GM23338 (cell line): ENCODE results near the gene AHDC1. TPM values are rescaled to one million over a fixed set of nuclear protein-coding genes. Genes with fewer than 3 reads are reported as not detected.

ENCODE experiments used
- ATAC-seq: fragments of 200-7000 bp; cut with Tn5 transposase; 3 replicates; pipeline ENCODE4 v1.9.1; 2020
- DNase-seq: peaks from one replicate; pipeline ENCODE4 v3.0.0-alpha.2; 2015; ENCODE audit warnings: low spot score
- H2AFZ ChIP-seq: fragments of 200-600 bp; sonication (generic); 2 replicates; pipeline ENCODE4 v1.8.0; 2016; ENCODE audit warnings: antibody characterized with exemption, mild to moderate bottlenecking, moderate library complexity
- H3F3A ChIP-seq: fragments of 200-600 bp; sonication (generic); replicated peaks from 2 replicates; pipeline ENCODE4 v1.8.0; 2017; ENCODE audit warnings: antibody characterized with exemption, mixed run types, low read depth
- H3K27ac ChIP-seq: fragments of 200-600 bp; sonication (generic); 2 replicates; pipeline ENCODE4 v1.6.1; 2016; ENCODE audit warnings: low read depth
- H3K27me3 ChIP-seq: fragments of 200-600 bp; sonication (generic); 2 replicates; pipeline ENCODE4 v1.8.0; 2016; ENCODE audit warnings: mild to moderate bottlenecking, mixed run types, moderate library complexity; ENCODE audit not compliant: insufficient read depth
- H3K36me3 ChIP-seq: fragments of 200-600 bp; sonication (generic); 2 replicates; pipeline ENCODE4 v1.8.0; 2016; ENCODE audit warnings: mild to moderate bottlenecking; ENCODE audit not compliant: insufficient read depth
- H3K4me1 ChIP-seq: fragments of 200-600 bp; sonication (generic); 2 replicates; pipeline ENCODE4 v1.8.0; 2016; ENCODE audit warnings: mild to moderate bottlenecking, moderate library complexity; ENCODE audit not compliant: insufficient read depth
- H3K4me2 ChIP-seq: fragments of 200-600 bp; sonication (generic); 2 replicates; pipeline ENCODE4 v1.7.1; 2017; ENCODE audit warnings: mixed run types
- H3K4me3 ChIP-seq: fragments of 200-600 bp; sonication (generic); 2 replicates; pipeline ENCODE4 v1.6.1; 2016; ENCODE audit warnings: mixed run types
- H3K79me2 ChIP-seq: fragments of 200-600 bp; sonication (generic); replicated peaks from 2 replicates; pipeline ENCODE4 v1.8.0; 2017; ENCODE audit warnings: mild to moderate bottlenecking; ENCODE audit not compliant: insufficient read depth
- H3K9me2 ChIP-seq: fragments of 200-600 bp; sonication (generic); 2 replicates; pipeline ENCODE4 v1.8.0; 2017; ENCODE audit not compliant: insufficient read depth
- H4K20me1 ChIP-seq: fragments of 200-600 bp; sonication (generic); replicated peaks from 2 replicates; pipeline ENCODE4 v1.8.0; 2017; ENCODE audit warnings: mild to moderate bottlenecking; ENCODE audit not compliant: insufficient read depth
- H3K27ac Mint-ChIP-seq: 2 replicates; pipeline ENCODE4 v1.8.0; 2020; ENCODE audit warnings: inconsistent platforms, mild to moderate bottlenecking, moderate library complexity, mixed read lengths
- H3K27me3 Mint-ChIP-seq: 3 replicates; pipeline ENCODE4 v1.8.0; 2022; ENCODE audit warnings: low read depth, mild to moderate bottlenecking, moderate library complexity, mixed read lengths, inconsistent platforms; ENCODE audit not compliant: insufficient read depth, poor library complexity
- H3K36me3 Mint-ChIP-seq: 3 replicates; pipeline ENCODE4 v1.8.0; 2021; ENCODE audit warnings: low read depth, mild to moderate bottlenecking, inconsistent platforms, moderate library complexity, mixed read lengths
- H3K4me1 Mint-ChIP-seq: 3 replicates; pipeline ENCODE4 v1.8.0; 2020; ENCODE audit warnings: mild to moderate bottlenecking, inconsistent platforms, mixed read lengths
- H3K4me3 Mint-ChIP-seq: 3 replicates; pipeline ENCODE4 v1.8.0; 2021; ENCODE audit warnings: moderate library complexity, mild to moderate bottlenecking, inconsistent platforms, mixed read lengths
- H3K9me3 Mint-ChIP-seq: 3 replicates; pipeline ENCODE4 v1.8.0; 2020; ENCODE audit warnings: moderate library complexity, mild to moderate bottlenecking, inconsistent platforms, mixed read lengths
- CREB1 ChIP-seq: fragments of 250-450 bp; sonication (Bioruptor Pico); IDR thresholded peaks from 2 replicates; pipeline ENCODE4 v1.5.0; 2020; ENCODE audit warnings: low read depth, mild to moderate bottlenecking, moderate library complexity
- EZH2 ChIP-seq: fragments of 200-600 bp; sonication (generic); IDR thresholded peaks from one replicate; pipeline ENCODE4 v1.8.0; 2017; ENCODE audit warnings: antibody characterized with exemption, mild to moderate bottlenecking, low read depth; ENCODE audit not compliant: unreplicated experiment
- EZH2phosphoT487 ChIP-seq: fragments of 200-600 bp; sonication (generic); IDR thresholded peaks from one replicate; pipeline ENCODE4 v1.8.1; 2018; ENCODE audit warnings: antibody characterized with exemption; ENCODE audit not compliant: unreplicated experiment
- NANOG ChIP-seq: IDR thresholded peaks from 2 replicates; pipeline ENCODE4 v1.6.1; 2016; ENCODE audit warnings: antibody characterized with exemption, borderline replicate concordance
- POLR2AphosphoS5 ChIP-seq: IDR thresholded peaks from 2 replicates; pipeline ENCODE4 v1.6.1; 2016; ENCODE audit warnings: antibody characterized with exemption, low read depth
- STAT1 ChIP-seq: IDR thresholded peaks from one replicate; pipeline ENCODE4 v1.6.1; 2016; ENCODE audit warnings: antibody characterized with exemption; ENCODE audit not compliant: unreplicated experiment
- ZNF114 ChIP-seq: fragments of 250-450 bp; sonication (Bioruptor Pico); IDR thresholded peaks from 2 replicates; pipeline ENCODE4 v1.5.0; 2020; ENCODE audit warnings: mild to moderate bottlenecking, moderate library complexity
- ZNF331 ChIP-seq: fragments of 250-450 bp; sonication (Bioruptor Pico); IDR thresholded peaks from 2 replicates; pipeline ENCODE4 v1.5.0; 2020; ENCODE audit warnings: low read depth, mild to moderate bottlenecking, moderate library complexity
- polyA plus RNA-seq: library from polyadenylated mRNA; unstranded; fragments of >200 nt; fragmentation: Nextera tagmentation; extraction: Ambion mirVana; gene quantifications from 2 replicates; pipeline ENCODE4 v1.2.1, GENCODE V29; 2016
- total RNA-seq: library from RNA; depleted of rRNA; stranded (reverse); fragments of >200 nt; shearing (Covaris generic); gene quantifications from 2 replicates; pipeline ENCODE4 v1.2.3, GENCODE V29; 2014
- TF ChIP-seq, protein P1 (sequence below): IDR thresholded peaks from one replicate; pipeline ENCODE4 v1.6.1; 2018; ENCODE audit warnings: antibody characterized with exemption; ENCODE audit not compliant: unreplicated experiment
- TF ChIP-seq, protein P2 (sequence below): fragments of 250-450 bp; sonication (Bioruptor Pico); IDR thresholded peaks from 2 replicates; pipeline ENCODE4 v1.5.0; 2020; ENCODE audit warnings: mild to moderate bottlenecking, moderate library complexity
- TF ChIP-seq, protein P3 (sequence below): IDR thresholded peaks from 2 replicates; pipeline ENCODE4 v1.6.1; 2016; ENCODE audit warnings: antibody characterized with exemption
- TF ChIP-seq, protein P4 (sequence below), 2 experiments: fragments of 200-600 bp in 1 of 2; sonication (generic) in 1 of 2; conservative IDR thresholded peaks; 2 replicates each; pipeline versions ENCODE4 v1.5.1 to v1.6.1; 2016 to 2017; ENCODE audit warnings: antibody characterized with exemption in 2 of 2, low read depth in 2 of 2, mild to moderate bottlenecking in 2 of 2, moderate library complexity in 1 of 2

Gene AHDC1
- total and polyA plus RNA-seq, 2 experiments from 2014 or later, result 8.3 to 22.2 TPM

DNA sequence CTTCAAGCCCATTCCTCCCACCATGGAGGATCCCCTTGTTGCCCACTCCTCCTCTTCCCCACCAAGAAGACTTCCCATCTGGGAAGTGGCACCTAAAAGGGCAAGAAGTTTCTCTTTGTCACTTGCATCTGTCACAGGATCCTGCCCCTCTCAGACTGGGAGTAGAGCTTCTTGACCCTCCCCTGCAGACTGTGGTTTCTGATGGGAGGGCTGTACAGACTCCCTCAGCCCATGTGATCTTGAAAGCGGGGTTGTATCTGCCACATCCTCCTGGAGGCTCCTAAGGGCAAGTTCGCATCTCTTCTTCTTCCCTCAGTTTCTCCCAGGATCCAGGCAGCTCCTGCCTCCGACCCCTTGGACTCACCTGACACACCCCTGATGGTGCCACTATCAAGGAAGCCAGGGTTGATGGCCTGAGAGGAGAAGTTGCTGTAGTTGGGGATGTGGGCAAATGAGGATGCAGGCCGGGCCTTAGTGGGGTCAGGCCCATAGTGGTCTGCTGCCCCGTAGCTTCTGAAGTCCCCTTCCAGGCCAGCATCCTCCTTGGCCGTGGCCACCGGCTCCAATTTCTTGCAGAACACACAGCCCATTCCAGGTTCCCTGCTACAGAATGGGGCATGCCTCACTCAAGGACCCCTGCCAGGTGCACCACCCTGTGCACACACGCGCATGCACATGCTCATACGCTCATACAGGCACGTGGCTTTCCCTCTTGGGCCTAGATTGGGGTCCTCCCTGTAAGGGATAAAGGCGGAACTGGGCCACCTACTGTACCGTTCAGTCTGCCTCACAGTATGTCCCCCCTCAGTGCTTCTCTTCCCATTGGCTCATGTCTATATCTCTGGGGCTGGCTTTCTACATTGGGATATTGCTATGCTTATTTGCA, 19.6 kb upstream of the AHDC1 start:
- Histone ChIP-seq H4K20me1 (no peaks in the 10 kb centered on the region), H3K27ac (no peak overlapping the region), H2AFZ (peak overlapping the region; percentile 52), H3K4me1 (peaks cover 28% of the 10 kb centered on the region), H3K27me3 (no peaks in the 10 kb centered on the region), H3F3A (no peaks in the 10 kb centered on the region), H3K4me2 (peak overlapping the region; percentile 55), H3K9me2 (no peaks in the 10 kb centered on the region), H3K4me3 (no peak overlapping the region), H3K36me3 (no peaks in the 10 kb centered on the region), H3K79me2 (no peaks in the 10 kb centered on the region)
- no peak for TF ChIP-seq ZNF114 (CRISPR knock-in tag)
- TF ChIP-seq NANOG, result no peak
- no peak for TF ChIP-seq POLR2AphosphoS5
- TF ChIP-seq EZH2phosphoT487, result no peak
- no peak for TF ChIP-seq STAT1
- TF ChIP-seq, protein P1, sequence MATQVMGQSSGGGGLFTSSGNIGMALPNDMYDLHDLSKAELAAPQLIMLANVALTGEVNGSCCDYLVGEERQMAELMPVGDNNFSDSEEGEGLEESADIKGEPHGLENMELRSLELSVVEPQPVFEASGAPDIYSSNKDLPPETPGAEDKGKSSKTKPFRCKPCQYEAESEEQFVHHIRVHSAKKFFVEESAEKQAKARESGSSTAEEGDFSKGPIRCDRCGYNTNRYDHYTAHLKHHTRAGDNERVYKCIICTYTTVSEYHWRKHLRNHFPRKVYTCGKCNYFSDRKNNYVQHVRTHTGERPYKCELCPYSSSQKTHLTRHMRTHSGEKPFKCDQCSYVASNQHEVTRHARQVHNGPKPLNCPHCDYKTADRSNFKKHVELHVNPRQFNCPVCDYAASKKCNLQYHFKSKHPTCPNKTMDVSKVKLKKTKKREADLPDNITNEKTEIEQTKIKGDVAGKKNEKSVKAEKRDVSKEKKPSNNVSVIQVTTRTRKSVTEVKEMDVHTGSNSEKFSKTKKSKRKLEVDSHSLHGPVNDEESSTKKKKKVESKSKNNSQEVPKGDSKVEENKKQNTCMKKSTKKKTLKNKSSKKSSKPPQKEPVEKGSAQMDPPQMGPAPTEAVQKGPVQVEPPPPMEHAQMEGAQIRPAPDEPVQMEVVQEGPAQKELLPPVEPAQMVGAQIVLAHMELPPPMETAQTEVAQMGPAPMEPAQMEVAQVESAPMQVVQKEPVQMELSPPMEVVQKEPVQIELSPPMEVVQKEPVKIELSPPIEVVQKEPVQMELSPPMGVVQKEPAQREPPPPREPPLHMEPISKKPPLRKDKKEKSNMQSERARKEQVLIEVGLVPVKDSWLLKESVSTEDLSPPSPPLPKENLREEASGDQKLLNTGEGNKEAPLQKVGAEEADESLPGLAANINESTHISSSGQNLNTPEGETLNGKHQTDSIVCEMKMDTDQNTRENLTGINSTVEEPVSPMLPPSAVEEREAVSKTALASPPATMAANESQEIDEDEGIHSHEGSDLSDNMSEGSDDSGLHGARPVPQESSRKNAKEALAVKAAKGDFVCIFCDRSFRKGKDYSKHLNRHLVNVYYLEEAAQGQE, result no peak
- no peak for TF ChIP-seq ZNF331 (CRISPR knock-in tag)
- no peak for TF ChIP-seq EZH2
- TF ChIP-seq, protein P2, sequence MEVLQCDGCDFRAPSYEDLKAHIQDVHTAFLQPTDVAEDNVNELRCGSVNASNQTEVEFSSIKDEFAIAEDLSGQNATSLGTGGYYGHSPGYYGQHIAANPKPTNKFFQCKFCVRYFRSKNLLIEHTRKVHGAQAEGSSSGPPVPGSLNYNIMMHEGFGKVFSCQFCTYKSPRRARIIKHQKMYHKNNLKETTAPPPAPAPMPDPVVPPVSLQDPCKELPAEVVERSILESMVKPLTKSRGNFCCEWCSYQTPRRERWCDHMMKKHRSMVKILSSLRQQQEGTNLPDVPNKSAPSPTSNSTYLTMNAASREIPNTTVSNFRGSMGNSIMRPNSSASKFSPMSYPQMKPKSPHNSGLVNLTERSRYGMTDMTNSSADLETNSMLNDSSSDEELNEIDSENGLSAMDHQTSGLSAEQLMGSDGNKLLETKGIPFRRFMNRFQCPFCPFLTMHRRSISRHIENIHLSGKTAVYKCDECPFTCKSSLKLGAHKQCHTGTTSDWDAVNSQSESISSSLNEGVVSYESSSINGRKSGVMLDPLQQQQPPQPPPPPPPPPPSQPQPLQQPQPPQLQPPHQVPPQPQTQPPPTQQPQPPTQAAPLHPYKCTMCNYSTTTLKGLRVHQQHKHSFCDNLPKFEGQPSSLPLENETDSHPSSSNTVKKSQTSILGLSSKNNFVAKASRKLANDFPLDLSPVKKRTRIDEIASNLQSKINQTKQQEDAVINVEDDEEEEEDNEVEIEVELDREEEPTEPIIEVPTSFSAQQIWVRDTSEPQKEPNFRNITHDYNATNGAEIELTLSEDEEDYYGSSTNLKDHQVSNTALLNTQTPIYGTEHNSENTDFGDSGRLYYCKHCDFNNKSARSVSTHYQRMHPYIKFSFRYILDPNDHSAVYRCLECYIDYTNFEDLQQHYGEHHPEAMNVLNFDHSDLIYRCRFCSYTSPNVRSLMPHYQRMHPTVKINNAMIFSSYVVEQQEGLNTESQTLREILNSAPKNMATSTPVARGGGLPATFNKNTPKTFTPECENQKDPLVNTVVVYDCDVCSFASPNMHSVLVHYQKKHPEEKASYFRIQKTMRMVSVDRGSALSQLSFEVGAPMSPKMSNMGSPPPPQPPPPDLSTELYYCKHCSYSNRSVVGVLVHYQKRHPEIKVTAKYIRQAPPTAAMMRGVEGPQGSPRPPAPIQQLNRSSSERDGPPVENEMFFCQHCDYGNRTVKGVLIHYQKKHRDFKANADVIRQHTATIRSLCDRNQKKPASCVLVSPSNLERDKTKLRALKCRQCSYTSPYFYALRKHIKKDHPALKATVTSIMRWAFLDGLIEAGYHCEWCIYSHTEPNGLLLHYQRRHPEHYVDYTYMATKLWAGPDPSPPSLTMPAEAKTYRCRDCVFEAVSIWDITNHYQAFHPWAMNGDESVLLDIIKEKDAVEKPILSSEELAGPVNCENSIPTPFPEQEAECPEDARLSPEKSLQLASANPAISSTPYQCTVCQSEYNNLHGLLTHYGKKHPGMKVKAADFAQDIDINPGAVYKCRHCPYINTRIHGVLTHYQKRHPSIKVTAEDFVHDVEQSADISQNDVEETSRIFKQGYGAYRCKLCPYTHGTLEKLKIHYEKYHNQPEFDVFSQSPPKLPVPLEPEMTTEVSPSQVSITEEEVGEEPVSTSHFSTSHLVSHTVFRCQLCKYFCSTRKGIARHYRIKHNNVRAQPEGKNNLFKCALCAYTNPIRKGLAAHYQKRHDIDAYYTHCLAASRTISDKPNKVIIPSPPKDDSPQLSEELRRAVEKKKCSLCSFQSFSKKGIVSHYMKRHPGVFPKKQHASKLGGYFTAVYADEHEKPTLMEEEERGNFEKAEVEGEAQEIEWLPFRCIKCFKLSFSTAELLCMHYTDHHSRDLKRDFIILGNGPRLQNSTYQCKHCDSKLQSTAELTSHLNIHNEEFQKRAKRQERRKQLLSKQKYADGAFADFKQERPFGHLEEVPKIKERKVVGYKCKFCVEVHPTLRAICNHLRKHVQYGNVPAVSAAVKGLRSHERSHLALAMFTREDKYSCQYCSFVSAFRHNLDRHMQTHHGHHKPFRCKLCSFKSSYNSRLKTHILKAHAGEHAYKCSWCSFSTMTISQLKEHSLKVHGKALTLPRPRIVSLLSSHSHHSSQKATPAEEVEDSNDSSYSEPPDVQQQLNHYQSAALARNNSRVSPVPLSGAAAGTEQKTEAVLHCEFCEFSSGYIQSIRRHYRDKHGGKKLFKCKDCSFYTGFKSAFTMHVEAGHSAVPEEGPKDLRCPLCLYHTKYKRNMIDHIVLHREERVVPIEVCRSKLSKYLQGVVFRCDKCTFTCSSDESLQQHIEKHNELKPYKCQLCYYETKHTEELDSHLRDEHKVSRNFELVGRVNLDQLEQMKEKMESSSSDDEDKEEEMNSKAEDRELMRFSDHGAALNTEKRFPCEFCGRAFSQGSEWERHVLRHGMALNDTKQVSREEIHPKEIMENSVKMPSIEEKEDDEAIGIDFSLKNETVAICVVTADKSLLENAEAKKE (CRISPR knock-in tag), result no peak
- no peak for TF ChIP-seq CREB1 (CRISPR knock-in tag)
- TF ChIP-seq, protein P3, sequence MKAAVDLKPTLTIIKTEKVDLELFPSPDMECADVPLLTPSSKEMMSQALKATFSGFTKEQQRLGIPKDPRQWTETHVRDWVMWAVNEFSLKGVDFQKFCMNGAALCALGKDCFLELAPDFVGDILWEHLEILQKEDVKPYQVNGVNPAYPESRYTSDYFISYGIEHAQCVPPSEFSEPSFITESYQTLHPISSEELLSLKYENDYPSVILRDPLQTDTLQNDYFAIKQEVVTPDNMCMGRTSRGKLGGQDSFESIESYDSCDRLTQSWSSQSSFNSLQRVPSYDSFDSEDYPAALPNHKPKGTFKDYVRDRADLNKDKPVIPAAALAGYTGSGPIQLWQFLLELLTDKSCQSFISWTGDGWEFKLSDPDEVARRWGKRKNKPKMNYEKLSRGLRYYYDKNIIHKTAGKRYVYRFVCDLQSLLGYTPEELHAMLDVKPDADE, result no peak
- TF ChIP-seq, protein P4, sequence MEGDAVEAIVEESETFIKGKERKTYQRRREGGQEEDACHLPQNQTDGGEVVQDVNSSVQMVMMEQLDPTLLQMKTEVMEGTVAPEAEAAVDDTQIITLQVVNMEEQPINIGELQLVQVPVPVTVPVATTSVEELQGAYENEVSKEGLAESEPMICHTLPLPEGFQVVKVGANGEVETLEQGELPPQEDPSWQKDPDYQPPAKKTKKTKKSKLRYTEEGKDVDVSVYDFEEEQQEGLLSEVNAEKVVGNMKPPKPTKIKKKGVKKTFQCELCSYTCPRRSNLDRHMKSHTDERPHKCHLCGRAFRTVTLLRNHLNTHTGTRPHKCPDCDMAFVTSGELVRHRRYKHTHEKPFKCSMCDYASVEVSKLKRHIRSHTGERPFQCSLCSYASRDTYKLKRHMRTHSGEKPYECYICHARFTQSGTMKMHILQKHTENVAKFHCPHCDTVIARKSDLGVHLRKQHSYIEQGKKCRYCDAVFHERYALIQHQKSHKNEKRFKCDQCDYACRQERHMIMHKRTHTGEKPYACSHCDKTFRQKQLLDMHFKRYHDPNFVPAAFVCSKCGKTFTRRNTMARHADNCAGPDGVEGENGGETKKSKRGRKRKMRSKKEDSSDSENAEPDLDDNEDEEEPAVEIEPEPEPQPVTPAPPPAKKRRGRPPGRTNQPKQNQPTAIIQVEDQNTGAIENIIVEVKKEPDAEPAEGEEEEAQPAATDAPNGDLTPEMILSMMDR (conservative IDR thresholded peaks at IDR 0.05; ENCODE audit: low read depth in 2 of 2), result no peak
- peaks cover 1% of the 10 kb centered on the region for H3K27me3 Mint-ChIP-seq
- no peaks in the 10 kb centered on the region; the same call in 2 of the 3 replicates for H3K36me3 Mint-ChIP-seq
- ATAC-seq (no peak), DNase-seq (no peak)
- H3K9me3 Mint-ChIP-seq, result no peaks in the 10 kb centered on the region; the same call in 2 of the 3 replicates
- peaks cover 18% of the 10 kb centered on the region for H3K4me1 Mint-ChIP-seq
- no peak overlapping the region for H3K4me3 Mint-ChIP-seq
- H3K27ac Mint-ChIP-seq, result no peak overlapping the region
